Measurements from ENCODE around the gene LRRC8B. TPM values are rescaled to one million over a fixed set of nuclear protein-coding genes. Genes with fewer than 3 reads are reported as not detected.

Gene LRRC8B
- total and polyA plus RNA-seq, 9 of the 15 experiments (the other 6 are each of a cell fraction or from before 2014, with no cell fraction given) = 4.3 to 43.7 (median 14.4) TPM

DNA sequence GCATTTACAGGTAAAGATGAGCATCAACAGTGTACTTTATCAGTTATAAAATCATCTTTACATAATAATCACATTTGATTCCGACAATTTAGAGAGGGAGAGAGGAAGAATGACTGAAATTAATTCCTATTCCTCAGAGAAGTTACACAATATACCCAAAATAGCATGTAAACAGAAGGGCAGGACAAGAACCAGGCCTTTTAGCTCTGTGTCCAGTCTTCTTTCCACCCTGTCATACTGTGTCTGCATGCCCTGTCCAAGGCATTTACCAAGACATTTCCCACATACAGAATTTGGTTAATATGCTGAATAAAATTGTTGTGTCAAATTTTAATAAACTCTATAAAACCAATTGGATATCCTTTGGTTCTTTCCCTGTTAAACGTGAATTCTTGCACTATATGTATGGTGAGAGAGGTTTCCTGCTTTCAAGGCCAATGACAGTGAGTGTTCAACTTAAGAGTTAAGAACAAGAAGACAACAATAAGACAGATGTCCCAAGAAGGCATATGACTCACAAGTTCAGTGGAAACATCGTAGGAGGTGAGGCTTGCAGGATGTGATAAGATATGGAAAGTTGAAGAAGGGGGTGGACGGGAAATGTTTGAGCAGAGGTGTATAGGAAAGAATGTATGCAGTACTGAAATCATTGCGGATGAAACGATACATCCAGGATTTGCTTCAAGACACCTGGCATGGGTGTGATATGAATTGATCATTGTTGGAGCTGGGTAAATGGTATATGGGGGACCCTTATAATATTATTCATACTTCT, 20.8 kb downstream of the LRRC8B start:
- peak overlapping the region in 1 of 2 experiments; percentile 73; a peak in 2 of 4 replicates for H3K9ac ChIP-seq (ENCODE audit: insufficient read depth in 1 of 2, low read depth in 2 of 2, low read length in 2 of 2)
- 2% methylated on average over 6 of the region's 6 CpGs for WGBS (ENCODE audit: insufficient coverage, low coverage, missing lambda C conversion rate)
- FAIRE-seq (peak; percentile 96), ATAC-seq (peak; percentile 83), DNase-seq (ENCODE audit: extremely low read depth in 1 of 4, low spot score in 3 of 4) (peak; percentile 77 to 95 (median 84))
- H3K9me3 ChIP-seq (replicated peaks; ENCODE audit: control insufficient read depth, insufficient read depth, low read depth, low read length) = no peaks in the 10 kb centered on the region
- H3K79me2 ChIP-seq (ENCODE audit: control insufficient read depth, insufficient read depth, low read length) = peaks cover 94% of the 10 kb centered on the region
- in situ Hi-C loops (cut with MboI) (no loop called here), intact Hi-C loops (cut with micrococcal nuclease) (loop anchor here (2.0 to 10.0 kb wide), 3 partner anchors 21 to 349 kb away; partner anchors contain the start of gene LRRC8B)
- no peak overlapping the region for H3K4me3 ChIP-seq
- peak overlapping the region; percentile 73 for H3K4me2 ChIP-seq (ENCODE audit: insufficient read depth, low read length)
- H3K27ac ChIP-seq (ENCODE audit: extremely low read depth, low read depth, low read length) = peak overlapping the region; percentile 95
- POLR2A ChIA-PET = interaction anchor here (0.9 kb wide), 1 partner anchor 57 kb away, joined by 4 read pairs; no protein-coding TSS in a partner anchor
- H2AFZ ChIP-seq (ENCODE audit: low read depth, low read length) = 0 out of 2 replicates have a peak overlapping the region, but pooled peaks have one; percentile 28
- H3K27me3 ChIP-seq (ENCODE audit: control insufficient read depth in 2 of 2, insufficient read depth in 2 of 2, low read length in 2 of 2) = no peaks in the 10 kb centered on the region
- CTCF ChIA-PET (ENCODE audit: low intra/inter-chr PET ratio) = no interaction called here
- H3K36me3 ChIP-seq (ENCODE audit: control insufficient read depth, insufficient read depth, low read length) = peaks cover 22% of the 10 kb centered on the region
- H3K4me1 ChIP-seq (replicated peaks in 1 of 2; ENCODE audit: control insufficient read depth in 2 of 2, insufficient read depth in 2 of 2, low read length in 2 of 2) = peaks cover 15 to 81% of the 10 kb centered on the region in 2 experiments
- H3K9me1 ChIP-seq (ENCODE audit: control insufficient read depth, insufficient read depth, low read length) = no peaks in the 10 kb centered on the region
- H4K20me1 ChIP-seq (replicated peaks; ENCODE audit: control insufficient read depth, insufficient read depth, low read length) = no peaks in the 10 kb centered on the region
- no TSS peak for BruUV-seq (replicated peaks)
- no peak for TF ChIP-seq PTBP1 (IDR thresholded peaks at IDR 0.05; ENCODE audit: low read depth, low read length)
- TF ChIP-seq ZNF282 (CRISPR knock-in tag; IDR thresholded peaks at IDR 0.05) = no peak
- TF ChIP-seq GTF2A2 (tag; IDR thresholded peaks at IDR 0.05) = no peak
- TF ChIP-seq MCM3 (IDR thresholded peaks at IDR 0.05) = no peak
- no peak for TF ChIP-seq YBX1 (IDR thresholded peaks at IDR 0.05)
- TF ChIP-seq POLR2B (IDR thresholded peaks at IDR 0.05; ENCODE audit: low read depth, partially characterized antibody) = peak; percentile 22
- TF ChIP-seq, protein P1, sequence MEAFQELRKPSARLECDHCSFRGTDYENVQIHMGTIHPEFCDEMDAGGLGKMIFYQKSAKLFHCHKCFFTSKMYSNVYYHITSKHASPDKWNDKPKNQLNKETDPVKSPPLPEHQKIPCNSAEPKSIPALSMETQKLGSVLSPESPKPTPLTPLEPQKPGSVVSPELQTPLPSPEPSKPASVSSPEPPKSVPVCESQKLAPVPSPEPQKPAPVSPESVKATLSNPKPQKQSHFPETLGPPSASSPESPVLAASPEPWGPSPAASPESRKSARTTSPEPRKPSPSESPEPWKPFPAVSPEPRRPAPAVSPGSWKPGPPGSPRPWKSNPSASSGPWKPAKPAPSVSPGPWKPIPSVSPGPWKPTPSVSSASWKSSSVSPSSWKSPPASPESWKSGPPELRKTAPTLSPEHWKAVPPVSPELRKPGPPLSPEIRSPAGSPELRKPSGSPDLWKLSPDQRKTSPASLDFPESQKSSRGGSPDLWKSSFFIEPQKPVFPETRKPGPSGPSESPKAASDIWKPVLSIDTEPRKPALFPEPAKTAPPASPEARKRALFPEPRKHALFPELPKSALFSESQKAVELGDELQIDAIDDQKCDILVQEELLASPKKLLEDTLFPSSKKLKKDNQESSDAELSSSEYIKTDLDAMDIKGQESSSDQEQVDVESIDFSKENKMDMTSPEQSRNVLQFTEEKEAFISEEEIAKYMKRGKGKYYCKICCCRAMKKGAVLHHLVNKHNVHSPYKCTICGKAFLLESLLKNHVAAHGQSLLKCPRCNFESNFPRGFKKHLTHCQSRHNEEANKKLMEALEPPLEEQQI (IDR thresholded peaks at IDR 0.05) = peak; percentile 96
- no peak for TF ChIP-seq MAFK (IDR thresholded peaks at IDR 0.05; ENCODE audit: low read length)
- no peak for TF ChIP-seq PHTF2 (CRISPR knock-in tag; IDR thresholded peaks at IDR 0.05)
- TF ChIP-seq RHOXF2B (CRISPR knock-in tag; conservative IDR thresholded peaks at IDR 0.05) = no peak
- TF ChIP-seq, protein P2, sequence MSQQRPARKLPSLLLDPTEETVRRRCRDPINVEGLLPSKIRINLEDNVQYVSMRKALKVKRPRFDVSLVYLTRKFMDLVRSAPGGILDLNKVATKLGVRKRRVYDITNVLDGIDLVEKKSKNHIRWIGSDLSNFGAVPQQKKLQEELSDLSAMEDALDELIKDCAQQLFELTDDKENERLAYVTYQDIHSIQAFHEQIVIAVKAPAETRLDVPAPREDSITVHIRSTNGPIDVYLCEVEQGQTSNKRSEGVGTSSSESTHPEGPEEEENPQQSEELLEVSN (IDR thresholded peaks at IDR 0.05; ENCODE audit: borderline replicate concordance in 1 of 2, extremely low read depth in 1 of 2, insufficient read depth in 1 of 2, insufficient read length in 1 of 2, low read depth in 1 of 2, low read length in 1 of 2, poor library complexity in 1 of 2, severe bottlenecking in 1 of 2) = no peak
- TF ChIP-seq, protein P3, sequence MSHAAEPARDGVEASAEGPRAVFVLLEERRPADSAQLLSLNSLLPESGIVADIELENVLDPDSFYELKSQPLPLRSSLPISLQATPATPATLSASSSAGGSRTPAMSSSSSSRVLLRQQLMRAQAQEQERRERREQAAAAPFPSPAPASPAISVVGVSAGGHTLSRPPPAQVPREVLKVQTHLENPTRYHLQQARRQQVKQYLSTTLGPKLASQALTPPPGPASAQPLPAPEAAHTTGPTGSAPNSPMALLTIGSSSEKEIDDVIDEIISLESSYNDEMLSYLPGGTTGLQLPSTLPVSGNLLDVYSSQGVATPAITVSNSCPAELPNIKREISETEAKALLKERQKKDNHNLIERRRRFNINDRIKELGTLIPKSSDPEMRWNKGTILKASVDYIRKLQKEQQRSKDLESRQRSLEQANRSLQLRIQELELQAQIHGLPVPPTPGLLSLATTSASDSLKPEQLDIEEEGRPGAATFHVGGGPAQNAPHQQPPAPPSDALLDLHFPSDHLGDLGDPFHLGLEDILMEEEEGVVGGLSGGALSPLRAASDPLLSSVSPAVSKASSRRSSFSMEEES (CRISPR knock-in tag; IDR thresholded peaks at IDR 0.05) = no peak
- TF ChIP-seq, protein P4, sequence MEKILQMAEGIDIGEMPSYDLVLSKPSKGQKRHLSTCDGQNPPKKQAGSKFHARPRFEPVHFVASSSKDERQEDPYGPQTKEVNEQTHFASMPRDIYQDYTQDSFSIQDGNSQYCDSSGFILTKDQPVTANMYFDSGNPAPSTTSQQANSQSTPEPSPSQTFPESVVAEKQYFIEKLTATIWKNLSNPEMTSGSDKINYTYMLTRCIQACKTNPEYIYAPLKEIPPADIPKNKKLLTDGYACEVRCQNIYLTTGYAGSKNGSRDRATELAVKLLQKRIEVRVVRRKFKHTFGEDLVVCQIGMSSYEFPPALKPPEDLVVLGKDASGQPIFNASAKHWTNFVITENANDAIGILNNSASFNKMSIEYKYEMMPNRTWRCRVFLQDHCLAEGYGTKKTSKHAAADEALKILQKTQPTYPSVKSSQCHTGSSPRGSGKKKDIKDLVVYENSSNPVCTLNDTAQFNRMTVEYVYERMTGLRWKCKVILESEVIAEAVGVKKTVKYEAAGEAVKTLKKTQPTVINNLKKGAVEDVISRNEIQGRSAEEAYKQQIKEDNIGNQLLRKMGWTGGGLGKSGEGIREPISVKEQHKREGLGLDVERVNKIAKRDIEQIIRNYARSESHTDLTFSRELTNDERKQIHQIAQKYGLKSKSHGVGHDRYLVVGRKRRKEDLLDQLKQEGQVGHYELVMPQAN (IDR thresholded peaks at IDR 0.05; ENCODE audit: borderline replicate concordance) = peak; percentile 65; the same call in 1 of the 2 replicates
- no peak for TF ChIP-seq ARHGAP35 (IDR thresholded peaks at IDR 0.05; ENCODE audit: partially characterized antibody)
- TF ChIP-seq BHLHE40 (IDR thresholded peaks at IDR 0.05; ENCODE audit: low read length) = no peak
